ENCODE data around the gene PIBF1.

DNA sequence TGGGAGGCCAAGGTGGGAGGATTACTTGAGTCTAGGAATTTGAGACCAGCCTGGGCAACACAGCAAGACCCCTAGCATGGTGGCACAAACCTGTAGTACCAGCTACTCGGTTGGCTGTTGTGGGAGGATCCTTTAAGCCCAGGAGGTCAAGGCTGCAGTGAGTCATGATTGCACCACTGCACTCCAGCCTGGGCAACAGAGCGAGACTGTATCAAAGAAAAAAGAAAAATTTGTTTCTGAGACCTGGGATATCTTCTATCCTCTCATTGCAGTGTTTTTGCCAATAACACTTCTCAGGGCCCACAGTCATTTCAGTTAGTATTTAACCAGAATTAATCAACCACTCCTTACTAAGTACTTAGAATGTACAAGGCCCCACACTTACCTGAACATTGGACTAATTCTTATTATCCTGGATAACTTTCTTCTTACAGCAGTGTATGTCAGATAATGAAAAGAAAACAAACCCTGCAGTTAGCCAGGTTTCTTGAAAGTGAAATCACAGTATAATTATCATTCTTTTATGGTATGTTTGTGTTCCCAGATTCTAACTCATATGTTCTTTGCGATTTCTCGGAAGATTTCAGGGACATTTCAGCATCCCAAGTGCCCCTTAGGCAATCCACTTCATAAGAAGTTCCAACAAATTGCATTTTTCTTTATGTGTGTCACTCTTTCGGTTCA lies 201.3 kb downstream of the PIBF1 start:
- TF ChIP-seq, protein P1, sequence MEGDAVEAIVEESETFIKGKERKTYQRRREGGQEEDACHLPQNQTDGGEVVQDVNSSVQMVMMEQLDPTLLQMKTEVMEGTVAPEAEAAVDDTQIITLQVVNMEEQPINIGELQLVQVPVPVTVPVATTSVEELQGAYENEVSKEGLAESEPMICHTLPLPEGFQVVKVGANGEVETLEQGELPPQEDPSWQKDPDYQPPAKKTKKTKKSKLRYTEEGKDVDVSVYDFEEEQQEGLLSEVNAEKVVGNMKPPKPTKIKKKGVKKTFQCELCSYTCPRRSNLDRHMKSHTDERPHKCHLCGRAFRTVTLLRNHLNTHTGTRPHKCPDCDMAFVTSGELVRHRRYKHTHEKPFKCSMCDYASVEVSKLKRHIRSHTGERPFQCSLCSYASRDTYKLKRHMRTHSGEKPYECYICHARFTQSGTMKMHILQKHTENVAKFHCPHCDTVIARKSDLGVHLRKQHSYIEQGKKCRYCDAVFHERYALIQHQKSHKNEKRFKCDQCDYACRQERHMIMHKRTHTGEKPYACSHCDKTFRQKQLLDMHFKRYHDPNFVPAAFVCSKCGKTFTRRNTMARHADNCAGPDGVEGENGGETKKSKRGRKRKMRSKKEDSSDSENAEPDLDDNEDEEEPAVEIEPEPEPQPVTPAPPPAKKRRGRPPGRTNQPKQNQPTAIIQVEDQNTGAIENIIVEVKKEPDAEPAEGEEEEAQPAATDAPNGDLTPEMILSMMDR (IDR thresholded peaks at IDR 0.05) = no peak
- TF ChIP-seq POLR2A (IDR thresholded peaks at IDR 0.05) = no peak

Data from tibial nerve (tissue), 3 donors.